GM23338 (cell line): ENCODE measurements around the gene TMED3.

Source experiments
- CREB1 ChIP-seq: fragments of 250-450 bp; sonication (Bioruptor Pico); IDR thresholded peaks from 2 replicates; pipeline ENCODE4 v1.5.0; 2020; ENCODE audit warnings: low read depth, mild to moderate bottlenecking, moderate library complexity
- CTCF ChIP-seq, 2 experiments: fragments of 200-600 bp in 1 of 2; sonication (generic) in 1 of 2; conservative IDR thresholded peaks; 2 replicates each; pipeline versions ENCODE4 v1.5.1 to v1.6.1; 2016 to 2017; ENCODE audit warnings: antibody characterized with exemption in 2 of 2, low read depth in 2 of 2, mild to moderate bottlenecking in 2 of 2, moderate library complexity in 1 of 2
- EZH2 ChIP-seq: fragments of 200-600 bp; sonication (generic); IDR thresholded peaks from one replicate; pipeline ENCODE4 v1.8.0; 2017; ENCODE audit warnings: antibody characterized with exemption, mild to moderate bottlenecking, low read depth; ENCODE audit not compliant: unreplicated experiment
- EZH2phosphoT487 ChIP-seq: fragments of 200-600 bp; sonication (generic); IDR thresholded peaks from one replicate; pipeline ENCODE4 v1.8.1; 2018; ENCODE audit warnings: antibody characterized with exemption; ENCODE audit not compliant: unreplicated experiment
- TF ChIP-seq, protein P1 (sequence below): IDR thresholded peaks from 2 replicates; pipeline ENCODE4 v1.6.1; 2016; ENCODE audit warnings: antibody characterized with exemption

GRCh38 chr15:79332824-79333510 is 22.1 kb downstream of the TMED3 start:
- no peak for TF ChIP-seq CTCF (conservative IDR thresholded peaks at IDR 0.05; ENCODE audit: low read depth in 2 of 2)
- TF ChIP-seq CREB1 (CRISPR knock-in tag), result no peak
- TF ChIP-seq EZH2, result no peak
- no peak for TF ChIP-seq EZH2phosphoT487
- TF ChIP-seq, protein P1, sequence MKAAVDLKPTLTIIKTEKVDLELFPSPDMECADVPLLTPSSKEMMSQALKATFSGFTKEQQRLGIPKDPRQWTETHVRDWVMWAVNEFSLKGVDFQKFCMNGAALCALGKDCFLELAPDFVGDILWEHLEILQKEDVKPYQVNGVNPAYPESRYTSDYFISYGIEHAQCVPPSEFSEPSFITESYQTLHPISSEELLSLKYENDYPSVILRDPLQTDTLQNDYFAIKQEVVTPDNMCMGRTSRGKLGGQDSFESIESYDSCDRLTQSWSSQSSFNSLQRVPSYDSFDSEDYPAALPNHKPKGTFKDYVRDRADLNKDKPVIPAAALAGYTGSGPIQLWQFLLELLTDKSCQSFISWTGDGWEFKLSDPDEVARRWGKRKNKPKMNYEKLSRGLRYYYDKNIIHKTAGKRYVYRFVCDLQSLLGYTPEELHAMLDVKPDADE, result no peak
